Measurements from ENCODE around the gene PSME3IP1.

DNA sequence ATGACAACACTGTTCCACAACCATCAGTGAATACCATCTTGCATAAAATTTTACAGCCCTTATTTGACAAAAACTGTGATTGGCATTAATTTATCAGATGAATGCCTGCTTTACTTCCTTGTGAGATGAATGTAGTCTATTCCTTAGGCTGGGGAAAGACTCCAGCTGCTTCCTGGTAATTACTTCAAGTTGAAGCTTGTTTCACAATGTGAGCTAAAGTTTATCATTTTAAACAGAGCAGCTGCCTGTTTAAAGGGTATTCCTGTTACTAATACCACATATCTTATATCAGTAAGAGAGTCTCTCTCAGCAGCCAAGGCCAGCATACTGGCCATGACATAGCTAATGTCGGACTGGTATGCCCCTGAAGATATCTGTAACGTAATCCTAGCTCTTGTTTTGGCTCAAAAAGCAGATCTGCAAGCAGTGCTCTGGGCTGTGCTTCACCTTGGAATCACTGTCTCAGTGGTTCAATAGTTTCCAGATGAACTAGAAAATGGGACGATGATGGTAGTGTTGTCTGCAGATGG, 46.0 kb upstream of the PSME3IP1 start:
- TF ChIP-seq RAD21 (IDR thresholded peaks at IDR 0.05; ENCODE audit: low read depth) (no peak), TAF1 (IDR thresholded peaks at IDR 0.05; ENCODE audit: low read depth) (no peak), YY1 (IDR thresholded peaks at IDR 0.05; ENCODE audit: low read depth) (no peak), EP300 (IDR thresholded peaks at IDR 0.05; ENCODE audit: borderline replicate concordance) (no peak), TCF12 (IDR thresholded peaks at IDR 0.05; ENCODE audit: low read depth) (no peak), MAX (IDR thresholded peaks at IDR 0.05) (no peak), CEBPB (IDR thresholded peaks at IDR 0.05) (no peak), EGR1 (IDR thresholded peaks at IDR 0.05) (no peak), TEAD4 (IDR thresholded peaks at IDR 0.05) (no peak), FOXM1 (IDR thresholded peaks at IDR 0.05; ENCODE audit: borderline replicate concordance, low read depth) (no peak), CREB1 (IDR thresholded peaks at IDR 0.05; ENCODE audit: low read depth) (no peak), NFIC (IDR thresholded peaks at IDR 0.05) (no peak)
- TF ChIP-seq, protein P1, sequence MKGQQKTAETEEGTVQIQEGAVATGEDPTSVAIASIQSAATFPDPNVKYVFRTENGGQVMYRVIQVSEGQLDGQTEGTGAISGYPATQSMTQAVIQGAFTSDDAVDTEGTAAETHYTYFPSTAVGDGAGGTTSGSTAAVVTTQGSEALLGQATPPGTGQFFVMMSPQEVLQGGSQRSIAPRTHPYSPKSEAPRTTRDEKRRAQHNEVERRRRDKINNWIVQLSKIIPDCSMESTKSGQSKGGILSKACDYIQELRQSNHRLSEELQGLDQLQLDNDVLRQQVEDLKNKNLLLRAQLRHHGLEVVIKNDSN (IDR thresholded peaks at IDR 0.05), result no peak

Measured in Ishikawa (cell line).